Neural cell (in vitro differentiated cells): ENCODE data around the gene DPP10. TPM values are rescaled to one million over a fixed set of nuclear protein-coding genes. Genes with fewer than 3 reads are reported as not detected.

Experiments
- H2AFZ ChIP-seq: fragments of 200-600, 300-800 bp; sonication (generic), shearing (Covaris generic); 2 replicates; pipeline ENCODE4 v1.6.0; 2014; ENCODE audit warnings: low read depth, mild to moderate bottlenecking, antibody characterized with exemption, low read length, moderate library complexity
- H3F3A ChIP-seq: fragments of 200-600 bp; shearing (Covaris generic); 2 replicates; pipeline ENCODE4 v1.6.1; 2016; ENCODE audit warnings: mild to moderate bottlenecking, moderate library complexity, mixed read lengths, antibody characterized with exemption, low read length; ENCODE audit not compliant: insufficient read depth, poor library complexity, severe bottlenecking
- H3K27ac ChIP-seq: fragments of 200-600, 300-800 bp; sonication (generic), shearing (Covaris generic); 2 replicates; pipeline ENCODE4 v1.5.1; 2014; ENCODE audit warnings: mild to moderate bottlenecking, low read length, moderate library complexity
- H3K27me3 ChIP-seq: fragments of 300-800, 200-600 bp; sonication (generic), shearing (Covaris generic); 2 replicates; pipeline ENCODE4 v1.6.0; 2014; ENCODE audit warnings: mild to moderate bottlenecking, low read depth, low read length, moderate library complexity; ENCODE audit not compliant: insufficient read depth
- H3K36me3 ChIP-seq: fragments of 300-800, 200-600 bp; sonication (generic), shearing (Covaris generic); 2 replicates; pipeline ENCODE4 v1.5.1; 2014; ENCODE audit warnings: mild to moderate bottlenecking, antibody characterized with exemption, low read length, moderate library complexity; ENCODE audit not compliant: insufficient read depth
- H3K4me2 ChIP-seq: fragments of 300-800, 200-600 bp; sonication (generic), shearing (Covaris generic); 2 replicates; pipeline ENCODE4 v1.6.0; 2014; ENCODE audit warnings: mild to moderate bottlenecking, low read length
- H3K4me3 ChIP-seq: fragments of 300-800, 200-600 bp; sonication (generic), shearing (Covaris generic); 2 replicates; pipeline ENCODE4 v1.5.1; 2014; ENCODE audit warnings: mild to moderate bottlenecking, low read length, moderate library complexity
- H3K79me2 ChIP-seq: fragments of 200-600 bp; shearing (Covaris generic); replicated peaks from 2 replicates; pipeline ENCODE4 v1.6.0; 2014; ENCODE audit warnings: mild to moderate bottlenecking, low read length, moderate library complexity; ENCODE audit not compliant: insufficient read depth
- H3K9ac ChIP-seq: fragments of 300-800, 200-600 bp; sonication (generic), shearing (Covaris generic); 2 replicates; pipeline ENCODE4 v1.6.1; 2016; ENCODE audit warnings: mild to moderate bottlenecking, low read length, mixed read lengths
- H3K9me2 ChIP-seq: fragments of 200-600 bp; shearing (Covaris generic); 2 replicates; pipeline ENCODE4 v1.6.1; 2016; ENCODE audit warnings: mild to moderate bottlenecking, low read length, mixed read lengths; ENCODE audit not compliant: insufficient read depth
- H3K9me3 ChIP-seq: fragments of 200-600, 300-800 bp; sonication (generic), shearing (Covaris generic); 2 replicates; pipeline ENCODE4 v1.6.1; 2016; ENCODE audit warnings: mild to moderate bottlenecking, mixed run types, low read length, moderate library complexity, mixed read lengths
- H4K20me1 ChIP-seq: fragments of 200-600 bp; shearing (Covaris generic); 2 replicates; pipeline ENCODE4 v1.6.1; 2016; ENCODE audit warnings: mild to moderate bottlenecking, mixed run types; ENCODE audit not compliant: insufficient read depth
- EP300 ChIP-seq: fragments of 450-650 bp; conservative IDR thresholded peaks from 2 replicates; pipeline ENCODE4 v1.6.1; 2014; ENCODE audit warnings: antibody characterized with exemption, mild to moderate bottlenecking, moderate library complexity; ENCODE audit not compliant: poor library complexity, severe bottlenecking
- EZH2 ChIP-seq: fragments of 200-600, 300-800 bp; shearing (Covaris generic), sonication (generic); IDR thresholded peaks from 2 replicates; pipeline ENCODE4 v1.6.1; 2014; ENCODE audit warnings: antibody characterized with exemption, low read length, borderline replicate concordance, mild to moderate bottlenecking; ENCODE audit not compliant: insufficient read depth, poor library complexity, severe bottlenecking
- MXI1 ChIP-seq: fragments of 450-650 bp; conservative IDR thresholded peaks from 2 replicates; pipeline ENCODE4 v1.6.1; 2014; ENCODE audit warnings: antibody characterized with exemption, mild to moderate bottlenecking; ENCODE audit not compliant: poor library complexity, severe bottlenecking
- POLR2AphosphoS5 ChIP-seq: IDR thresholded peaks from 2 replicates; pipeline ENCODE4 v1.6.1; 2012
- RAD21 ChIP-seq: fragments of 450-650 bp; conservative IDR thresholded peaks from 2 replicates; pipeline ENCODE4 v1.6.1; 2014; ENCODE audit warnings: antibody characterized with exemption, mild to moderate bottlenecking, moderate library complexity
- REST ChIP-seq: IDR thresholded peaks from 2 replicates; pipeline ENCODE4 v1.6.1; 2012; ENCODE audit warnings: borderline replicate concordance
- SMC3 ChIP-seq: fragments of 450-650 bp; conservative IDR thresholded peaks from 2 replicates; pipeline ENCODE4 v1.6.1; 2014; ENCODE audit warnings: antibody characterized with exemption, mild to moderate bottlenecking, moderate library complexity; ENCODE audit not compliant: poor library complexity
- TAF1 ChIP-seq: IDR thresholded peaks from 2 replicates; pipeline ENCODE4 v1.6.1; 2012; ENCODE audit warnings: low read depth
- polyA plus RNA-seq: library from polyadenylated mRNA; depleted of rRNA; stranded (reverse); fragments of >200 nt; gene quantifications from 2 replicates; pipeline ENCODE4 v1.2.3, GENCODE V29; 2014
- TF ChIP-seq, protein P1 (sequence below): fragments of 450-650 bp; IDR thresholded peaks from 2 replicates; pipeline ENCODE4 v1.5.1; 2014; ENCODE audit warnings: antibody characterized with exemption, mild to moderate bottlenecking, moderate library complexity; ENCODE audit not compliant: poor library complexity, severe bottlenecking

DPP10 gene
- polyA plus RNA-seq, 1 donor from 2014 or later, result 13.9 TPM

- H3K9me2 ChIP-seq, result no peaks in the 10 kb centered on the region
- no peak overlapping the region for H3K4me3 ChIP-seq
- no peaks in the 10 kb centered on the region for H3K27me3 ChIP-seq
- no peaks in the 10 kb centered on the region for H4K20me1 ChIP-seq
- H3K4me2 ChIP-seq, result no peak overlapping the region
- no peak overlapping the region for H2AFZ ChIP-seq
- no peaks in the 10 kb centered on the region for H3K79me2 ChIP-seq
- no peaks in the 10 kb centered on the region for H3F3A ChIP-seq
- no peak for TF ChIP-seq EZH2
- no peak for TF ChIP-seq SMC3
- TF ChIP-seq RAD21, result no peak
- no peak for TF ChIP-seq MXI1
- TF ChIP-seq, protein P1, sequence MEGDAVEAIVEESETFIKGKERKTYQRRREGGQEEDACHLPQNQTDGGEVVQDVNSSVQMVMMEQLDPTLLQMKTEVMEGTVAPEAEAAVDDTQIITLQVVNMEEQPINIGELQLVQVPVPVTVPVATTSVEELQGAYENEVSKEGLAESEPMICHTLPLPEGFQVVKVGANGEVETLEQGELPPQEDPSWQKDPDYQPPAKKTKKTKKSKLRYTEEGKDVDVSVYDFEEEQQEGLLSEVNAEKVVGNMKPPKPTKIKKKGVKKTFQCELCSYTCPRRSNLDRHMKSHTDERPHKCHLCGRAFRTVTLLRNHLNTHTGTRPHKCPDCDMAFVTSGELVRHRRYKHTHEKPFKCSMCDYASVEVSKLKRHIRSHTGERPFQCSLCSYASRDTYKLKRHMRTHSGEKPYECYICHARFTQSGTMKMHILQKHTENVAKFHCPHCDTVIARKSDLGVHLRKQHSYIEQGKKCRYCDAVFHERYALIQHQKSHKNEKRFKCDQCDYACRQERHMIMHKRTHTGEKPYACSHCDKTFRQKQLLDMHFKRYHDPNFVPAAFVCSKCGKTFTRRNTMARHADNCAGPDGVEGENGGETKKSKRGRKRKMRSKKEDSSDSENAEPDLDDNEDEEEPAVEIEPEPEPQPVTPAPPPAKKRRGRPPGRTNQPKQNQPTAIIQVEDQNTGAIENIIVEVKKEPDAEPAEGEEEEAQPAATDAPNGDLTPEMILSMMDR, result no peak
- TF ChIP-seq REST, result no peak
- no peak for TF ChIP-seq TAF1
- no peak for TF ChIP-seq POLR2AphosphoS5
- TF ChIP-seq EP300, result no peak
- H3K9me3 ChIP-seq, result no peaks in the 10 kb centered on the region
- no peak overlapping the region for H3K9ac ChIP-seq
- no peak overlapping the region for H3K27ac ChIP-seq
- H3K36me3 ChIP-seq, result no peaks in the 10 kb centered on the region
Measured at GRCh38 chr2:115327061-115327460, 884.6 kb downstream of the DPP10 start.

GRCh38 chr2:115359550-115359949, 917.1 kb downstream of the DPP10 start:
- Histone ChIP-seq H3K9me3 (peaks cover 4% of the 10 kb centered on the region), H3K4me2 (no peak overlapping the region), H3K9me2 (no peaks in the 10 kb centered on the region), H3K27me3 (no peaks in the 10 kb centered on the region), H3K36me3 (no peaks in the 10 kb centered on the region), H3K9ac (no peak overlapping the region), H4K20me1 (no peaks in the 10 kb centered on the region), H2AFZ (no peak overlapping the region), H3F3A (no peaks in the 10 kb centered on the region), H3K79me2 (no peaks in the 10 kb centered on the region), H3K4me3 (no peak overlapping the region), H3K27ac (no peak overlapping the region)
- TF ChIP-seq, protein P1, result no peak
- no peak for TF ChIP-seq EZH2
- no peak for TF ChIP-seq POLR2AphosphoS5
- no peak for TF ChIP-seq TAF1
- TF ChIP-seq EP300, result no peak
- no peak for TF ChIP-seq REST
- TF ChIP-seq RAD21, result no peak
- TF ChIP-seq MXI1, result no peak
- no peak for TF ChIP-seq SMC3
